Measurements from ENCODE around the gene DDIAS. TPM values are rescaled to one million over a fixed set of nuclear protein-coding genes. Genes with fewer than 3 reads are reported as not detected.

The DDIAS gene
- total RNA-seq, 1 experiment from 2014 or later = 12.4 TPM

DNA sequence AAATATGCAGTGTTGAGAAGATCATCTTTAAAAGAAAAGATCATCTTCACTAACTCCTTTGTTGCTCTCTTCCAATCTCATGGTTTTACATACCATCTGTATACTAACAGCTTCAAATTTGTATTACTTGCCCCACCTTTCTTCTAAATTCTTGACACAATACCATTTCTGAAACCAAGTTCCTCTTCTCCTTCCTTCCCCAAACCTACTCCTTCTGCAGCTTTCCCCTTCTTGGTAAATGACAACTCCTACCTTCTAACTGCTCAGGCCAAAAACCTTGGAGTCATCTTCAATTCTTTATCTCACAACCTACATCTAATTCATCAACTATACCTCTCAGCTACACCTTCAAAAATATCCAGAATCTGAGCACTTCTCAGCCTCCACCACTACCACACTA, 10.6 kb upstream of the DDIAS start:
- Histone ChIP-seq H3K4me3 (no peak overlapping the region), H3K9me3 (ENCODE audit: insufficient read depth, low read depth) (no peaks in the 10 kb centered on the region), H3K4me1 (replicated peaks; ENCODE audit: insufficient read depth) (no peaks in the 10 kb centered on the region), H3F3A (ENCODE audit: insufficient read depth, low read depth) (no peaks in the 10 kb centered on the region), H2AFZ (no peak overlapping the region), H4K20me1 (ENCODE audit: insufficient read depth) (no peaks in the 10 kb centered on the region), H3K4me2 (no peak overlapping the region), H3K27ac (no peak overlapping the region), H3K36me3 (ENCODE audit: low read depth) (no peaks in the 10 kb centered on the region), H3K9me2 (ENCODE audit: insufficient read depth) (no peaks in the 10 kb centered on the region), H3K79me2 (ENCODE audit: low read depth) (no peaks in the 10 kb centered on the region), H3K27me3 (ENCODE audit: insufficient read depth, low read depth) (no peaks in the 10 kb centered on the region)
- ChIA-PET CTCF (no interaction called here), POLR2A (ENCODE audit: unreplicated experiment) (no interaction called here)
- peak in 1 of 2 experiments; percentile 24 for DNase-seq
- TF ChIP-seq EZH2 (IDR thresholded peaks at IDR 0.05; ENCODE audit: low read depth) (no peak), CTCF (conservative IDR thresholded peaks at IDR 0.05) (no peak)
- intact Hi-C loops (cut with micrococcal nuclease; ENCODE audit: unreplicated experiment) = no loop called here
- no TSS peak for BruUV-seq (replicated peaks)

GRCh38 chr11:82892611-82893169, 8.8 kb upstream of the DDIAS start:
- Histone ChIP-seq H3K4me3 (no peak overlapping the region), H3K27me3 (ENCODE audit: insufficient read depth, low read depth) (no peaks in the 10 kb centered on the region), H3K36me3 (ENCODE audit: low read depth) (no peaks in the 10 kb centered on the region), H3K79me2 (ENCODE audit: low read depth) (no peaks in the 10 kb centered on the region), H3K4me2 (no peak overlapping the region), H3K9me2 (ENCODE audit: insufficient read depth) (no peaks in the 10 kb centered on the region), H4K20me1 (ENCODE audit: insufficient read depth) (no peaks in the 10 kb centered on the region), H3K9me3 (ENCODE audit: insufficient read depth, low read depth) (no peaks in the 10 kb centered on the region), H2AFZ (no peak overlapping the region), H3K4me1 (replicated peaks; ENCODE audit: insufficient read depth) (no peaks in the 10 kb centered on the region), H3K27ac (no peak overlapping the region), H3F3A (ENCODE audit: insufficient read depth, low read depth) (no peaks in the 10 kb centered on the region)
- CTCF ChIA-PET = no interaction called here
- TF ChIP-seq EZH2 (IDR thresholded peaks at IDR 0.05; ENCODE audit: low read depth) (no peak), CTCF (conservative IDR thresholded peaks at IDR 0.05) (no peak)
- no TSS peak for BruUV-seq (replicated peaks)
- intact Hi-C loops (cut with micrococcal nuclease; ENCODE audit: unreplicated experiment) = no loop called here
- POLR2A ChIA-PET (ENCODE audit: unreplicated experiment) = interaction anchor here (0.6 to 0.9 kb wide), 2 partner anchors 170 to 1892 kb away, joined by 4 to 7 read pairs; no protein-coding TSS in a partner anchor
- DNase-seq = peak in 1 of 2 experiments; percentile 20

- no peak for TF ChIP-seq CTCF (conservative IDR thresholded peaks at IDR 0.05)
- no peak for TF ChIP-seq EZH2 (IDR thresholded peaks at IDR 0.05; ENCODE audit: low read depth)
- no TSS peak for BruUV-seq (replicated peaks)
- peaks cover under 1% of the 10 kb centered on the region; the same call in 1 of the 2 replicates for H3F3A ChIP-seq (ENCODE audit: insufficient read depth, low read depth)
- intact Hi-C loops (cut with micrococcal nuclease; ENCODE audit: unreplicated experiment) = no loop called here
- ChIA-PET POLR2A (ENCODE audit: unreplicated experiment) (interaction anchor here (0.7 kb wide), 1 partner anchor 143 kb away, joined by 3 read pairs; no protein-coding TSS in a partner anchor), CTCF (no interaction called here)
- H3K9me2 ChIP-seq (ENCODE audit: insufficient read depth) = no peaks in the 10 kb centered on the region
- H3K27me3 ChIP-seq (ENCODE audit: insufficient read depth, low read depth) = no peaks in the 10 kb centered on the region
- H3K9me3 ChIP-seq (ENCODE audit: insufficient read depth, low read depth) = no peaks in the 10 kb centered on the region
- no peak overlapping the region for H2AFZ ChIP-seq
- no peak overlapping the region for H3K4me2 ChIP-seq
- peaks cover 8% of the 10 kb centered on the region for H3K4me1 ChIP-seq (replicated peaks; ENCODE audit: insufficient read depth)
- DNase-seq = no peak
- H3K27ac ChIP-seq = no peak overlapping the region
- no peaks in the 10 kb centered on the region for H3K36me3 ChIP-seq (ENCODE audit: low read depth)
- H3K79me2 ChIP-seq (ENCODE audit: low read depth) = peaks cover 11% of the 10 kb centered on the region; the same call in 1 of the 2 replicates
- H4K20me1 ChIP-seq (ENCODE audit: insufficient read depth) = no peaks in the 10 kb centered on the region
- no peak overlapping the region for H3K4me3 ChIP-seq
Measured at GRCh38 chr11:82895437-82896091, 6.0 kb upstream of the DDIAS start.

Data from PC-9 (cell line).